VCaP (cell line): ENCODE results near the gene PHEX.

Experiments
- H3K27ac ChIP-seq: fragments of 450-650 bp; 2 replicates; pipeline ENCODE4 v1.5.1; 2017
- TF ChIP-seq, protein P1 (sequence below): fragments of 450-650 bp; conservative IDR thresholded peaks from 2 replicates; pipeline ENCODE4 v1.5.1; 2017; ENCODE audit warnings: mild to moderate bottlenecking, moderate library complexity

The PHEX gene

GRCh38 chrX:22186165-22186564 is 154.0 kb downstream of the PHEX start:
- TF ChIP-seq, protein P1, sequence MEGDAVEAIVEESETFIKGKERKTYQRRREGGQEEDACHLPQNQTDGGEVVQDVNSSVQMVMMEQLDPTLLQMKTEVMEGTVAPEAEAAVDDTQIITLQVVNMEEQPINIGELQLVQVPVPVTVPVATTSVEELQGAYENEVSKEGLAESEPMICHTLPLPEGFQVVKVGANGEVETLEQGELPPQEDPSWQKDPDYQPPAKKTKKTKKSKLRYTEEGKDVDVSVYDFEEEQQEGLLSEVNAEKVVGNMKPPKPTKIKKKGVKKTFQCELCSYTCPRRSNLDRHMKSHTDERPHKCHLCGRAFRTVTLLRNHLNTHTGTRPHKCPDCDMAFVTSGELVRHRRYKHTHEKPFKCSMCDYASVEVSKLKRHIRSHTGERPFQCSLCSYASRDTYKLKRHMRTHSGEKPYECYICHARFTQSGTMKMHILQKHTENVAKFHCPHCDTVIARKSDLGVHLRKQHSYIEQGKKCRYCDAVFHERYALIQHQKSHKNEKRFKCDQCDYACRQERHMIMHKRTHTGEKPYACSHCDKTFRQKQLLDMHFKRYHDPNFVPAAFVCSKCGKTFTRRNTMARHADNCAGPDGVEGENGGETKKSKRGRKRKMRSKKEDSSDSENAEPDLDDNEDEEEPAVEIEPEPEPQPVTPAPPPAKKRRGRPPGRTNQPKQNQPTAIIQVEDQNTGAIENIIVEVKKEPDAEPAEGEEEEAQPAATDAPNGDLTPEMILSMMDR = no peak
- no peak overlapping the region for H3K27ac ChIP-seq

DNA sequence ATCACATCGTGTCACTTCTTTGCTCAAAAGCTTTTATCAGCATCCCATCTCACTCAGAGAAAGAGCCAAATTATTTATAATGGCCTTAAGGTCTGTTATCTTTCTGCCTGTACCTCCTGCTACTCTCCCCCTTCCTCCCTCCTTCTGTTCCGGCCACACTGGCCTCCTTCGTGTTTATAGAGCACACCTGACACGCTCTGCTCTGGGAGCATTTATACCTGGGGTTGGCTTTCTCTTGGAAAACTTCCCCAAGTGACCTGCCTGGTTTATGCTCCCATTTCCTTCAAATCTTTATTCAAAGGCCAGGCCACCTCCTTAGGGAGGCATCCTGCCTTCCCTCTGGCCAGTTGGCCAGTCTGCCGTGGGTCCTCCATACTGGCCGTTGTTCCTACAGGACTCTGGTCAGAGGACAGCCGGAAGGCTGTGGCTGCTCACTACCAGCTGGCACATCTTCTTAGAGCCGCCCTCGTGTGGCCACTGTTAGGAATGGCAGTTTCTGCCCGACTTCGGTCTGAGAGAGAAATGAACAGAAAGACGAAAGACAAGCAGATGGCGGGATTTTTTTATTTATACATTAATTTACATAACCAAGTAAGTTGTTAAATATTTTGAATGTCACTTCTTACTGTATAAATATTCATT is 160.4 kb downstream of the PHEX start:
- TF ChIP-seq, protein P1 = peak; percentile 82
- peak overlapping the region; percentile 65 for H3K27ac ChIP-seq

DNA sequence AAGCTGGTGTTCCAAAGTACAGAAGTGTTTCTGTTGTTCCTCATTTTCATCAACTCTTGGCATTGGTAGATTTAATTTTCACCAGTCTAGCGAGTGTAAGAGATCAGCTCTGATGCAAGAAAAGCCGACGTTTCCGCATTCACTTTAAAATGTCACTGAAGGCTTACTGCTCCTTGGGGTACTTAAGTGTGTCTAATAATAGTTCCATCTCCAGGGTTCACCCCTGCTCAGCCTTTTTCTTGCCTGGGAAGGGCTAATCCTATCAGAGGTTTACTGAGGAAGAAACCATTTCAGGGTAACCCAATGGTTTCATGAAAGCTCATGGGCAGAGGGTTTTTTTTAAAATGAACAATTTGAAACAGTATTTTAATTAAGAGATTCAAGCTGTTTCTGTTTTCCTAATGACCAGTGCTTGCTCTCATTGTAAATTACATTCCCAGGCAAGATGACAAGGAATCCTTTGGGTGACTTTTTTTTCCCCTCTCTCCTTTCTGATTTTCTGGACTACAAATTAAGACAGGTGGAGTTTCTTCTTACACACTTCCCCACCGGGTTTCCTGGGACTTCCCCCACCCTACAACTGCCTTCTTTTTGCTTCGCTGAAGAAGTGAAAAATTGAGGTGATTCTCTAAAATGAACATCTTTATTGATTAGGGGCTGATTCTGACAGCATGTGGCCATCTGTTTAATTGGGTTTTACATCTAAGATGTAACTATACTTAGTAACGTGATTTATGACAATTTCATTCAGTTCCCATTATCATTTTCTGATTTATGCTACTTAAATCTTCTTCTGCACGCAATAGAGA is 161.9 kb downstream of the PHEX start:
- TF ChIP-seq, protein P1 = no peak
- no peak overlapping the region for H3K27ac ChIP-seq

GRCh38 chrX:22194660-22194945 is 162.5 kb downstream of the PHEX start:
- TF ChIP-seq, protein P1 = no peak
- no peak overlapping the region for H3K27ac ChIP-seq

DNA sequence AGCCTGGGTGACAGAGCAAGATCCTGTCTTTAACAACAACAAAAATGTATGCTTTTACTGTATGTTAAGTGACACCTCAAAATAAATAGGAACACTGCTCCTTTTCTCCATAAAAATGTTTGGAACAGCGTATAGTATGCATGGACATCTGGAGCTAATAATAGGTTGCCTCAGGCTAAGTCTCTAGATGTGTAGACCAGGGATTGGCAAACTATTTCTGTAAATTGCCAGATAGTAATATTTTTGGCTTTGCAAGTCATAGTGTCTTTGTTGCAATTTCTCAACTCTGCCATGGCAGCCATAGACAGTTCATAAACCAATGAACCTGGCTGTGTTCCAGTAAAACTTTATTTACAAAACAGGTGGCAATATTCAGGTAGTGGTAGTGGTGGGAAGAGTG is 164.0 kb downstream of the PHEX start:
- no peak overlapping the region for H3K27ac ChIP-seq
- TF ChIP-seq, protein P1 = no peak

GRCh38 chrX:22202251-22202650 is 170.1 kb downstream of the PHEX start:
- TF ChIP-seq, protein P1 = no peak
- no peak overlapping the region for H3K27ac ChIP-seq

GRCh38 chrX:22203186-22203585 is 171.1 kb downstream of the PHEX start:
- TF ChIP-seq, protein P1 = no peak
- H3K27ac ChIP-seq = no peak overlapping the region
